ENCODE results near the gene EPHX1. TPM values are rescaled to one million over a fixed set of nuclear protein-coding genes. Genes with fewer than 3 reads are reported as not detected.
A peak's percentile ranks its signal among the peaks of the same experiment; 100 is the strongest.
"Not testable (repeated sequence)": the region's sequence is repeated elsewhere in the genome, so short reads cannot be mapped to it uniquely, and the experiment has no call there.

EPHX1 gene
- total and polyA plus RNA-seq, 4 donors = 31.7 to 115 (median 98.5) TPM

GRCh38 chr1:225835856-225836255 lies 25.9 kb downstream of the EPHX1 start:
- peak; percentile 66 to 80 (median 70) for DNase-seq
- H3K27ac ChIP-seq (ENCODE audit: low read depth in 1 of 2, low read length in 1 of 2) = no peak overlapping the region
- WGBS, 2 donors = 43 to 72% methylated on average over 3 of the region's 3 CpGs

GRCh38 chr1:225836296-225836695 lies 26.4 kb downstream of the EPHX1 start:
- Histone ChIP-seq H3K36me3 (ENCODE audit: control insufficient read depth in 4 of 4, insufficient read depth in 4 of 4, low read length in 4 of 4) (peaks cover 4 to 48% (median 41%) of the 10 kb centered on the region in 4 donors), H3K9ac (ENCODE audit: insufficient read depth in 1 of 2, low read length in 2 of 2) (peak overlapping the region in 1 of 2 donors; percentile 10), H3K4me1 (ENCODE audit: control insufficient read depth in 5 of 5, insufficient read depth in 5 of 5, low read length in 5 of 5) (peaks cover 0 to 22% (median 6%) of the 10 kb centered on the region in 5 donors)
- ATAC-seq (ENCODE audit: insufficient read depth, low FRiP score); H3K4me3 ChIP-seq; H3K9me3 ChIP-seq (ENCODE audit: control insufficient read depth in 4 of 4, insufficient read depth in 3 of 4, low read length in 3 of 4); DNase-seq; H3K27me3 ChIP-seq (ENCODE audit: control insufficient read depth in 3 of 3, insufficient read depth in 3 of 3, low read length in 2 of 3); H3K27ac ChIP-seq (ENCODE audit: low read depth in 1 of 2, low read length in 1 of 2): not testable (repeated sequence)
- 84 to 86% methylated on average over 4 of the region's 4 CpGs for WGBS, 2 donors

More at GRCh38 chr1:225835856-225836255, 25.9 kb downstream of the EPHX1 start:
- no peaks in the 10 kb centered on the region for H3K27me3 ChIP-seq (ENCODE audit: control insufficient read depth in 3 of 3, insufficient read depth in 3 of 3, low read length in 2 of 3)
- TF ChIP-seq CTCF (IDR thresholded peaks at IDR 0.05; ENCODE audit: control extremely low read depth, extremely low read depth) = no peak
- peaks cover 0 to 24% (median 6%) of the 10 kb centered on the region in 5 donors for H3K4me1 ChIP-seq (ENCODE audit: control insufficient read depth in 5 of 5, insufficient read depth in 5 of 5, low read length in 5 of 5)
- peaks cover 4 to 52% (median 40%) of the 10 kb centered on the region in 4 donors for H3K36me3 ChIP-seq (ENCODE audit: control insufficient read depth in 4 of 4, insufficient read depth in 4 of 4, low read length in 4 of 4)
- H3K9me3 ChIP-seq (ENCODE audit: control insufficient read depth in 4 of 4, insufficient read depth in 3 of 4, low read length in 3 of 4) = no peaks in the 10 kb centered on the region
- ATAC-seq (ENCODE audit: insufficient read depth, low FRiP score) = no peak
- no peak overlapping the region for H3K9ac ChIP-seq (ENCODE audit: insufficient read depth in 1 of 2, low read length in 2 of 2)
- H3K4me3 ChIP-seq = no peak overlapping the region

DNA sequence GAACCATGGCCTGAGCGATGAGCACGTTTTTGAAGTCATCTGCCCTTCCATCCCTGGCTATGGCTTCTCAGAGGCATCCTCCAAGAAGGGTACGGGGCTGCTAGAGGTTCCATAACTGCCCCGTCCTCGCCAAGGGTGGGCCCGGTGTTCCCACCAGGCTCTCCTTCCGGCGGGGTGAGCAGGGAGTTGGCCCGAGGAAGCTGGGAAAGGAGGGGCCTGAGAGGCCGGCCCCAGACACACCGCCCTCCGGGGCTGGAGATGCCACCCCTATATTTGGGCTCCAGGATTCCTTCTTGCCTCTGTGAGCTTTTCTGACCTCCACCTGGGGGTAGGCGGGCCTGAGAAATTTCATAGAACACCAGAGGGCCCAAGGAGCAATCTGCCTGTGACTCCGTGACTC lies 28.9 kb downstream of the EPHX1 start:
- 93 to 95% methylated on average over 14 of the region's 14 CpGs for WGBS, 2 donors
- peaks cover 0 to 52% (median 42%) of the 10 kb centered on the region in 4 donors for H3K36me3 ChIP-seq (ENCODE audit: control insufficient read depth in 4 of 4, insufficient read depth in 4 of 4, low read length in 4 of 4)
- no peaks in the 10 kb centered on the region for H3K27me3 ChIP-seq (ENCODE audit: control insufficient read depth in 3 of 3, insufficient read depth in 3 of 3, low read length in 2 of 3)
- no peak overlapping the region for H3K9ac ChIP-seq (ENCODE audit: insufficient read depth in 1 of 2, low read length in 2 of 2)
- H3K9me3 ChIP-seq (ENCODE audit: control insufficient read depth in 4 of 4, insufficient read depth in 3 of 4, low read length in 3 of 4) = no peaks in the 10 kb centered on the region
- H3K4me3 ChIP-seq = no peak overlapping the region
- H3K4me1 ChIP-seq (ENCODE audit: control insufficient read depth in 5 of 5, insufficient read depth in 5 of 5, low read length in 5 of 5) = peaks cover 0 to 16% (median 6%) of the 10 kb centered on the region in 5 donors
- DNase-seq (no peak), ATAC-seq (ENCODE audit: insufficient read depth, low FRiP score) (no peak)
- no peak for TF ChIP-seq CTCF (IDR thresholded peaks at IDR 0.05; ENCODE audit: control extremely low read depth, extremely low read depth)
- no peak overlapping the region for H3K27ac ChIP-seq (ENCODE audit: low read depth in 1 of 2, low read length in 1 of 2)

GRCh38 chr1:225840223-225840610 lies 30.3 kb downstream of the EPHX1 start:
- no peaks in the 10 kb centered on the region for H3K9me3 ChIP-seq (ENCODE audit: control insufficient read depth in 4 of 4, insufficient read depth in 3 of 4, low read length in 3 of 4)
- ATAC-seq (ENCODE audit: insufficient read depth, low FRiP score) (no peak), DNase-seq (no peak)
- H3K9ac ChIP-seq (ENCODE audit: insufficient read depth in 1 of 2, low read length in 2 of 2) = no peak overlapping the region
- H3K36me3 ChIP-seq (ENCODE audit: control insufficient read depth in 4 of 4, insufficient read depth in 4 of 4, low read length in 4 of 4) = peaks cover 0 to 52% (median 45%) of the 10 kb centered on the region in 4 donors
- TF ChIP-seq CTCF (IDR thresholded peaks at IDR 0.05; ENCODE audit: control extremely low read depth, extremely low read depth) = no peak
- WGBS, 2 donors = 92 to 100% methylated on average over 1 of the region's 1 CpG
- H3K27ac ChIP-seq (ENCODE audit: low read depth in 1 of 2, low read length in 1 of 2) = no peak overlapping the region
- H3K4me3 ChIP-seq = no peak overlapping the region
- peaks cover 0 to 14% (median 0%) of the 10 kb centered on the region in 5 donors for H3K4me1 ChIP-seq (ENCODE audit: control insufficient read depth in 5 of 5, insufficient read depth in 5 of 5, low read length in 5 of 5)
- H3K27me3 ChIP-seq (ENCODE audit: control insufficient read depth in 3 of 3, insufficient read depth in 3 of 3, low read length in 2 of 3) = no peaks in the 10 kb centered on the region

Data from lung (tissue), 12 donors.